HG03571 (cell line): Measurements from ENCODE around the gene HOXC11.

Experiments used
- ATAC-seq: cut with Tn5 transposase; IDR thresholded peaks from one replicate; pipeline ENCODE4 v1.9.1; 2021; ENCODE audit not compliant: unreplicated experiment

The HOXC11 gene

DNA sequence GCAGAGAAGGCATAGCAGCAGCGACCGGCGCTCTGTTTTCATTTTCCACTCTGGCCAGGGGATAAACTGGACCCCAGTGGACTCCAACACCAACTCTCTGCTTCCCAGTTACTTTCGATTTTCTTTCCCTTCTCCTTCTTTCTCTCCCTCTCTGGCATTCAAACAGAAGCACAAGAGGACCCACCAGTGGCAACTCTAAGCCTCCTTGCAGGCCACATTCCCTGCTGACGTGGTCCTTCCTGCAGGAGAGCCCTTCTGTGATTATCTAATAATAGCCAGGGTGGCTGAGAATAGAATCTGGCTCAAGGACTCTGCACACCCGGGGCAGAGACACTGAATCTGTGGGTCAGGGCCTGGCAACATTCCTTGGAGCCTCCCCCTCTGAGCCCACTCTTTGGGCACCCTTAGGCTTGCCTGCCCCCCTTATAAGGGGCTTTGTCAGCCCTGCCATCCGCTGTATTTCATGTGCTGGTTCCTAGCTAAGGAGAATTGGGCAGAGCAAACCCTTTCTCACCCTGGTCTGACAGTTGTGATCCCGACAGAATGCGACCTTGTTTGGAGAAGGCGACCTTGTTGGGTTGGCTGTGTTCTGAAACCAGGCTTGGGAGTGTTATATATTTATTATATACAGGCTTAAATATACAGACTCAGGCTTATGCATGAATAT is 47.1 kb downstream of the HOXC11 start:
- ATAC-seq = no peak

DNA sequence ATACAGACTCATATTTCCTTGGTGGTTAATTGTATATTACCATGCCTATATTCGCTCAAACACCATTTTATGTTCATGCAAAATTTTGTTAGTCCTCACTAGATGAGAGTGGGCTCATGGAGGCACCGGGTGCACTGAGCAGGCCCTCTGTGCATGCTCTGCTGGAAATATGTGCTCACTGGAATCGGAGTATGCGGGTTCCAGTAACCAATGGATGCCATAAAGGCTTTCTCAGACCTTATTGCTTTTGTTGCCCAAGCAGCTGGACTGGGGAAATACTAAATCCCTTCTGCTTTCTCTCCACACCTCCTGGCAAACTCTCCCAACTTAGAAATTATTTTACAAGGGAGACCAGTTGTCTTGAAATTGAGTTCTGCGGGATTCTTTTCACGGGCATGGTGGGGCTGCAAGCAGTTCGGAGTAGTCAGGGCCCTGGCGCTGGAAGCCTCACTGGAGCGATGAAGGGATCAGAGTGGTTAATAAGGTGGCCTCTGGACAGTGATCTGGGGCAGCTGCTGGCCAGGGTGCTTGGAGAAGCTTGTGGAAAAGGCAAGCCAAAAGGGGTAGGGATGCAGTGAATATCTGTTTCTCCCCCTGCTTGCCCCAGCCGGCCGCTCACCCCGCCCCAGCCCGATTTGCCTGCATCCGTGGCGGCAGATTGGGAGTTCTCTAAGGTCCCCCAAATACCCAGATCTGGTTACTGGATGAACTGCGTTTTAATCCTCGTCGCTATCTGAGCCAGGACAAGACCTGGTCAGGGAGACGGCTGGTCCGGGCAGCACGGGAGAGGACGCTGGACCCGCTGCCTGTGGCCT is 47.9 kb downstream of the HOXC11 start:
- no peak for ATAC-seq

DNA sequence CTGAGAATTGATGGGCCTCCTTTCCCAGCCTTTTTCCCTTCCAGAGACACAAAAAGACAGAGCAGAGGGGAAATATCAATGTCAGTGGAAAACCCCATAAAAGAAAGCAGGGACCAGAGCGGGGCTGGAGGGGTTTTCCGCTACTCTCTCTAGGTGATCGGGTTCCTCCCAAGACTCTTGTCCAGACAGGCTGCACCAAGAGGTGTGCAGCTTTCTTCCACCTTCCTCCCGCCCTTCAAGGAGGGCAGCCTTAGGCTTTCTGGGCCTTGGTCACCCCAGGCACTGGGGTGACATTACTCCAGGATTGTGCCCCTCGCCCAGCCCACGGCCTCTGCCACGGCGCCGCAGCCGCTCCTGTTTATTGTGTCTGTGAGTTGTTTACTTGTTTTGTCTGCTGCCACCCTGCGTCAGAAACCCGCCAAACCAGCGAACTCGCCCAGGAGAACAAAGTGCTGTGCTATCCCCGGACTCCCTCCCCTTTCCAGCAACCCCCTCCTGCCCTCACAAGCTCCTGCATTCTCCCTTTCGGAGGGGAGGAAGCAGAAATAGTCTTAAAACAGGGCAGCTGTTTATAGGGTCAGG is 48.6 kb downstream of the HOXC11 start:
- ATAC-seq = no peak

- no peak for ATAC-seq
Observed at GRCh38 chr12:54022960-54023884, 50.3 kb downstream of the HOXC11 start.

DNA sequence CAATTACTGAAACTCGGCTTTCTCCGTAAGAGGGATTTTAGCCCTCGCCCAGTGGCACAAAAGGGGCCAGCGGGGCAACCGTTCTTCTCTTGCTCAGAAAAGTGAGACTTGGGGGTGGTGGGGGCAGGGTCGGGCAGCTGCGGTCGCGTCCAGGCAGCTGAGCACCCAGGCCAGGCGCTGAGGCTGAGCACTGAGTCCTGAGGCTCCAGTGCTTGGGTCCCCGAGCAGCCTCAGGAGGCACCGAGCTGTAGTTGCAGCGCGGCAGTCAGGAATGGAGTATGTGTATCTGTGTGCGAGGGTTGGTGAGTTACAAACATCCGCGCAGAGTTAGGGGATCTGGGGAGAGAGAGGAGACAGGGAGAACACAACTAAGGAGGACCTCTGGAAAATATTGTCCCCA is 51.2 kb downstream of the HOXC11 start:
- no peak for ATAC-seq

GRCh38 chr12:54024581-54025305 is 51.8 kb downstream of the HOXC11 start:
- ATAC-seq = no peak

GRCh38 chr12:54025499-54026405 is 52.8 kb downstream of the HOXC11 start:
- no peak for ATAC-seq

GRCh38 chr12:54026640-54027441 is 53.9 kb downstream of the HOXC11 start:
- no peak for ATAC-seq
